ENCODE measurements around the gene SF1. TPM values are rescaled to one million over a fixed set of nuclear protein-coding genes. Genes with fewer than 3 reads are reported as not detected.
"Not testable (repeated sequence)": the region's sequence is repeated elsewhere in the genome, so short reads cannot be mapped to it uniquely, and the experiment has no call there.

Gene SF1
- polyA plus RNA-seq (ENCODE audit: low read depth in 6 of 6), result 100 to 1,000 TPM in 4 of 6 donors, 10 to 100 TPM in 2; 68.6 to 242 (median 132) TPM

DNA sequence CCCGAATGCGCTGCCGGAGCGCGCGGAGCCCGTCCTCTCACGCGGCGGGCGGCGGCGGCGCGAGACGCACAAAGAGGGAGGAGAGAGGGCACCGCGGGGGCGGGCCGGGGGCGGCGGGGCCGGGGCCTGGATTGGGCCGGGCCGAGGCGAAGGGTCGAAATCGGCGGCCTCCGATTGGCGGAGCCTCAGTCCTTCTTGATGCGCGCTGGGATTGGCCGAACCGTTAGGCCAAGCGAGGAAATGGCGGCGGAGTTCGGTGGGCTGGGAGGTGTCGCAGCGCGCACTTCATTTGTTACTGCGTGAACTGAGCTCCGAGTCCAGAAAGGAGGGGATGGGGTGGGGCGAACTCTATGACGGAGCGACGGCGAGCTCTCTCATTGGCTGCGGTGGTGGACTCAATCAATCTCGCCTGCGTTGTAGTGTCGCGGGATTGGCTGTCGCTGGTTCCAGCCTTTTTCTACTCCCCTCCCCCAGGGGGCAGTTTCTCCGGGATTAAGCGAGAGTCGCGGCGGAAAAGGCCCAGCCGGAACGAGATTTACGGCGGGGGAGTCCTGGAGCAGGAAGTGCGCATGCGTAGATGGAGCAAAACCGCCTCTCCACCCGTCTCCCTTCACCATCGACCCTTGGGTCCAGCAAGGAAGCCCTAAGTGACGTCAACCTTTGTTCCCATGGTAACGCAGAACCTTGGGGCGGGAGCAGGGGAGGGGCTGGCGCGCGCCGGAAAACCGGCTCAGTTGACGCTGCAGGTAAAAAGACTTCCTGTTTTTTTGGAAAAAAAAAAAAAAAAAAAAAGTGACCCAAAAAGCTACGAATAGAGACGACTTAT, at the start of gene SF1:
Gene SF1 (minus strand): TSS at position 70 of the 826 bp plus-strand sequence. CDS start 150 bp downstream, outside the sequence.
- Mint-ChIP-seq H3K27ac (peak within 1 kb of the TSS; percentile 99 to 100 (median 100)), H3K4me1 (peaks cover 50 to 79% (median 51%) of the 10 kb centered on the region in 3 donors), H3K9me3 (no peaks in the 10 kb centered on the region), H3K4me3 (peak within 1 kb of the TSS; percentile 88 to 96 (median 94)), H3K36me3 (peaks cover 13 to 27% of the 10 kb centered on the region in 2 donors), H3K27me3 (no peaks in the 10 kb centered on the region)
- peak; percentile 80 to 81 for ATAC-seq (ENCODE audit: low read depth in 2 of 2)
- DNase-seq, result peak; percentile 100

GRCh38 chr11:64827451-64827839, 49.1 kb upstream of the SF1 start:
- Mint-ChIP-seq H3K27ac (peak overlapping the region in 2 of 6 donors; percentile 29 to 38), H3K4me3 (no peak overlapping the region)

GRCh38 chr11:64826578-64827450, 48.5 kb upstream of the SF1 start:
- Mint-ChIP-seq H3K27ac (no peak overlapping the region), H3K4me3 (no peak overlapping the region), H3K4me1 (peaks cover 0 to 4% (median 4%) of the 10 kb centered on the region in 3 donors), H3K36me3 (peaks cover 0 to 19% of the 10 kb centered on the region in 2 donors), H3K27me3 (no peaks in the 10 kb centered on the region), H3K9me3 (no peaks in the 10 kb centered on the region)
- no peak for DNase-seq
- ATAC-seq (ENCODE audit: low read depth in 2 of 2), result no peak

More at GRCh38 chr11:64827451-64827839, 49.1 kb upstream of the SF1 start:
- H3K9me3 Mint-ChIP-seq, result no peaks in the 10 kb centered on the region
- DNase-seq (no peak), ATAC-seq (ENCODE audit: low read depth in 2 of 2) (no peak)
- peaks cover 0 to 24% of the 10 kb centered on the region in 2 donors for H3K36me3 Mint-ChIP-seq
- no peaks in the 10 kb centered on the region for H3K27me3 Mint-ChIP-seq
- peaks cover 0 to 4% (median 4%) of the 10 kb centered on the region in 3 donors for H3K4me1 Mint-ChIP-seq

- peaks cover 0 to 4% (median 4%) of the 10 kb centered on the region in 3 donors for H3K4me1 Mint-ChIP-seq
- peaks cover 0 to 16% of the 10 kb centered on the region in 2 donors for H3K36me3 Mint-ChIP-seq
Measured at GRCh38 chr11:64826062-64826461, 47.7 kb upstream of the SF1 start.

DNA sequence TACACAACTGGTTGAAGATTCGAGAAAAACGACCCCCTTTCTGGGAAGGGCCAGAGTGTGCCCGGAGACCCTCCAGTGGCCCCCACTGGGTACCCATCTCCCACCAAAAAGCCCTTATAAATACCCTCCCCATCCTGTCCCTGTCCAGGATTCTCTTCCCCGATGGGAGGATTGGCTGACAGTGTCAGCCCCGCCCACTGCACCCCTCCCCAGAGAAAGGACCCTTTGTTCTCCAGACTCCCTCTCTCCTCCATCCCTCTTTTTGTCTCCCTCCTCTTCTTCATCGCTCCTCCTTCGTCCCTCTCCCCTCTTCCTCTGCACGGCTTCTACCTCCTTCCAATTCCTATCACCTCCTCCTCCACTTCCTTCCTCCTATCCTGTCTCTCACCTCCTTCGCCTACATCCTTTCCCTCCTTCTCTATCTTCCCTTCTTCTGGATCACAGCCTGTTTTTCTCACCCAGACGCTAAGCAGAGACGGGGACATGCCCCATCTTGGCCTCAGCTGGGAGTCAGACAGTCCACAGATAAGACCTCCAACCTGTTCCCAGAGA, 45.3 kb upstream of the SF1 start:
- ATAC-seq (ENCODE audit: low read depth in 2 of 2) (no peak), DNase-seq (no peak)
- Mint-ChIP-seq H3K27ac (no peak overlapping the region), H3K36me3 (peaks cover 0 to 16% of the 10 kb centered on the region in 2 donors), H3K4me1 (peaks cover 0 to 4% (median 0%) of the 10 kb centered on the region in 3 donors), H3K27me3 (no peaks in the 10 kb centered on the region), H3K4me3 (no peak overlapping the region), H3K9me3 (no peaks in the 10 kb centered on the region)

More at GRCh38 chr11:64826062-64826461, 47.7 kb upstream of the SF1 start:
- no peak for DNase-seq
- no peak overlapping the region for H3K27ac Mint-ChIP-seq
- H3K9me3 Mint-ChIP-seq, result no peaks in the 10 kb centered on the region
- H3K27me3 Mint-ChIP-seq, result no peaks in the 10 kb centered on the region
- H3K4me3 Mint-ChIP-seq, result no peak overlapping the region
- ATAC-seq (ENCODE audit: low read depth in 2 of 2), result no peak

- no peaks in the 10 kb centered on the region for H3K27me3 Mint-ChIP-seq
- H3K27ac Mint-ChIP-seq, result peak overlapping the region in 2 of 6 donors; percentile 34 to 80
- no peaks in the 10 kb centered on the region for H3K36me3 Mint-ChIP-seq
- peak overlapping the region in 2 of 8 donors; percentile 3 to 35 for H3K4me3 Mint-ChIP-seq
- peaks cover 14 to 18% (median 15%) of the 10 kb centered on the region in 3 donors for H3K4me1 Mint-ChIP-seq
- ATAC-seq (ENCODE audit: low read depth in 2 of 2), result no peak
- no peak for DNase-seq
- H3K9me3 Mint-ChIP-seq, result no peaks in the 10 kb centered on the region
Measured at GRCh38 chr11:64817476-64817875, 39.1 kb upstream of the SF1 start.

- Mint-ChIP-seq H3K4me1 (peaks cover 19 to 23% (median 21%) of the 10 kb centered on the region in 3 donors), H3K27ac (peak overlapping the region in 1 of 6 donors; percentile 40)
- not testable (repeated sequence) for H3K27me3 Mint-ChIP-seq; H3K9me3 Mint-ChIP-seq; H3K4me3 Mint-ChIP-seq; DNase-seq; H3K36me3 Mint-ChIP-seq; ATAC-seq (ENCODE audit: low read depth in 2 of 2)
Measured at GRCh38 chr11:64815433-64815832, 37.1 kb upstream of the SF1 start.

- Mint-ChIP-seq H3K9me3 (no peaks in the 10 kb centered on the region), H3K4me3 (peak overlapping the region in 4 of 8 donors; percentile 14 to 71 (median 32)), H3K27me3 (no peaks in the 10 kb centered on the region), H3K36me3 (no peaks in the 10 kb centered on the region), H3K27ac (peak overlapping the region in 4 of 6 donors; percentile 21 to 81 (median 44)), H3K4me1 (peaks cover 24 to 30% (median 26%) of the 10 kb centered on the region in 3 donors)
- ATAC-seq (ENCODE audit: low read depth in 2 of 2) (peak; percentile 15 to 50), DNase-seq (no peak)
Measured at GRCh38 chr11:64814712-64815187, 36.4 kb upstream of the SF1 start.

DNA sequence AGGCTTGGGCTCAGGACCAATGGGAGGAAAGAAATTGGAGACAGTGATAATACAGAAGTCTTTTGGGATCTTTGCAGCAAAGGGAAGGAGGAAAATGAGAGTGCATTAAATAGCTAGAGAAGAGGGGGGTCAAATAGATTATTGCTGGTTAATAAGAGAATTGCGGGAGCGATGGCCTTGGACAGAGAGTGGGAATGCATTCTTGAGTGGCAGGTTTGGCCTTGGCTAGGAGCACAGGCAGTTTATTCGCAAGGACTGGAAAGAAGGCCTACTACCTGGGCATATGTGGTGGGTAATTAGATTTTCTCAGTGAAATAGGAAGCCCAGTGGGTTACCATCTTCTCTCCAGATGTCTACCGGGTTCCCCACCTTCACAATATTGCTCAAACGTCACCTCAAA, 35.5 kb upstream of the SF1 start:
- no peak for DNase-seq
- H3K27me3 Mint-ChIP-seq, result no peaks in the 10 kb centered on the region
- no peak for ATAC-seq (ENCODE audit: low read depth in 2 of 2)
- no peaks in the 10 kb centered on the region for H3K9me3 Mint-ChIP-seq
- H3K4me1 Mint-ChIP-seq, result peaks cover 29 to 37% (median 33%) of the 10 kb centered on the region in 3 donors
- no peaks in the 10 kb centered on the region for H3K36me3 Mint-ChIP-seq
- H3K27ac Mint-ChIP-seq, result no peak overlapping the region
- peak overlapping the region in 3 of 8 donors; percentile 47 to 64 (median 63) for H3K4me3 Mint-ChIP-seq

GRCh38 chr11:64810891-64811272, 32.5 kb upstream of the SF1 start:
- no peaks in the 10 kb centered on the region for H3K9me3 Mint-ChIP-seq
- peaks cover 0 to 18% of the 10 kb centered on the region in 2 donors for H3K36me3 Mint-ChIP-seq
- H3K27me3 Mint-ChIP-seq, result no peaks in the 10 kb centered on the region
- ATAC-seq (ENCODE audit: low read depth in 2 of 2), result peak; percentile 50 to 51
- H3K4me1 Mint-ChIP-seq, result peaks cover 45 to 58% (median 47%) of the 10 kb centered on the region in 3 donors
- H3K4me3 Mint-ChIP-seq, result peak overlapping the region; percentile 91 to 99 (median 96)
- peak overlapping the region; percentile 86 to 95 (median 93) for H3K27ac Mint-ChIP-seq
- DNase-seq, result no peak

DNA sequence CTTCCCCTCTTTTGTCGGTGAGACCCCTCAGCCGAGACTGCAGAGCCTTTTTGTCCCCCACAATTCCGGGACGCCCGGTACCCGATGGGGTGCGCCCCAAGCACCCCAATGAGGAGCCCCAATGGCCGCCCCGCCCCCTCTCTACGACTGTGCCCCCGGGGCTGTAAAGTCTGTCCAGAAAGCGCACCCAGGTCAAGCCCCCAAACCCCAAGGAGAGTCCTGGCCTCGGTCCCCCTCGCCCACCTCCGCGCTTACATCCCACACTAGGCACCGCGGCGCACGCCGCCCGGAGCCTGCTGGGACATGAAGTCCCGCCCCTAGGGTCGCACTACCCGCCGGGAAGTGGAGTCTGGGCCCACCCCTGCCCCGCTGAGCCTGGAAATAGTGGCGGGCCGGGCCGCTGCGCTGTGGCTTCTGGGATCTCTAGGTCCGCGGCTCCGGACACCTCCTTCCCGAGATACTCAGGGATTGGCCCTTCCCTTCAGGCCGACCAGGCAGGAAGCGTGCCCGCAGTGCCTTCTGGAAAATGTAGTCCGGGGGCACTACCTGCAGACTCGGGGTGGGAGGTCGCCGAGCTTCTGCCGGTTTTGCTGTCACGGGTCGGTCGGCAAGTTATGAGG, 32.0 kb upstream of the SF1 start, which contains the start of gene MEN1:
Gene MEN1 (minus strand): TSS at position 281 of the 620 bp plus-strand sequence. CDS start 442 bp downstream, outside the sequence.
- H3K27ac Mint-ChIP-seq, result peak within 1 kb of the TSS; percentile 86 to 95 (median 93)

GRCh38 chr11:64809781-64810241, 31.5 kb upstream of the SF1 start:
- peaks cover 0 to 18% of the 10 kb centered on the region in 2 donors for H3K36me3 Mint-ChIP-seq
- H3K27me3 Mint-ChIP-seq, result no peaks in the 10 kb centered on the region
- H3K4me3 Mint-ChIP-seq, result peak overlapping the region; percentile 91 to 99 (median 96)
- DNase-seq (no peak), ATAC-seq (ENCODE audit: low read depth in 2 of 2) (peak; percentile 11 to 18)
- H3K4me1 Mint-ChIP-seq, result peaks cover 43 to 57% (median 46%) of the 10 kb centered on the region in 3 donors
- no peaks in the 10 kb centered on the region for H3K9me3 Mint-ChIP-seq
- peak overlapping the region in 5 of 6 donors; percentile 44 to 95 (median 93) for H3K27ac Mint-ChIP-seq

More for the DNA sequence above, 32.0 kb upstream of the SF1 start, which contains the start of gene MEN1:
- DNase-seq (peak; percentile 73), ATAC-seq (ENCODE audit: low read depth in 2 of 2) (peak; percentile 82 to 89)
- H3K4me1 Mint-ChIP-seq, result peaks cover 46 to 59% (median 47%) of the 10 kb centered on the region in 3 donors
- H3K27me3 Mint-ChIP-seq, result no peaks in the 10 kb centered on the region
- H3K36me3 Mint-ChIP-seq, result peaks cover 0 to 18% of the 10 kb centered on the region in 2 donors
- peak within 1 kb of the TSS; percentile 91 to 99 (median 96) for H3K4me3 Mint-ChIP-seq
- H3K9me3 Mint-ChIP-seq, result no peaks in the 10 kb centered on the region
